ENCODE measurements around the gene CHTF8.
"Not testable (repeated sequence)": the region's sequence is repeated elsewhere in the genome, so short reads cannot be mapped to it uniquely, and the experiment has no call there.

The CHTF8 gene

DNA sequence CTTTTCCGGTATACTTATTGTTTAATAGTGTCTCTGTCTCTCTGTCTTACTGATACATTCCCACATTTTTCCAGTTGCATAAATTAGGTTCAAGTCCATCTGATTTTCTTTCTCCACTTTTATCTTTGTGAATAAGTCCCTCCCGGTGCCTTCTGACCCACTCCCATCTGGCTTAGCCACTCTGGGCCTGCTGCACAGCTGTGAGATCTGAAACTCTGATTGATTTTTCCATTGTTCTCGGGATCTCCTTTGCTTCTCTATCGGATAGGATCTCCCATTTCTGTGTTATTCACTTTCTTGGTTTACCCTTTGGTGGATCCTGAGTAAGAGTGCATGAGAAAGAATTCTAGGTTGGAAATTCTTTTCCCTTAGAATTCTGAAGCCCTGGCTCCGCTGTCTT, 8.6 kb upstream of the CHTF8 start:
- in situ Hi-C loops (cut with HindIII; ENCODE audit: low sequenced_read_pairs), result no loop called here

GRCh38 chr16:69139464-69139863, 7.1 kb upstream of the CHTF8 start:
- in situ Hi-C loops (cut with HindIII; ENCODE audit: low sequenced_read_pairs), result loop anchor here (10.0 kb wide), 1 partner anchor 165 kb away; no protein-coding TSS in a partner anchor

- in situ Hi-C loops (cut with HindIII; ENCODE audit: low sequenced_read_pairs), result loop anchor here (10.0 kb wide), 1 partner anchor 166 kb away; no protein-coding TSS in a partner anchor
These were observed 6.2 kb upstream of the CHTF8 start for GRCh38 chr16:69138608-69139007.

DNA sequence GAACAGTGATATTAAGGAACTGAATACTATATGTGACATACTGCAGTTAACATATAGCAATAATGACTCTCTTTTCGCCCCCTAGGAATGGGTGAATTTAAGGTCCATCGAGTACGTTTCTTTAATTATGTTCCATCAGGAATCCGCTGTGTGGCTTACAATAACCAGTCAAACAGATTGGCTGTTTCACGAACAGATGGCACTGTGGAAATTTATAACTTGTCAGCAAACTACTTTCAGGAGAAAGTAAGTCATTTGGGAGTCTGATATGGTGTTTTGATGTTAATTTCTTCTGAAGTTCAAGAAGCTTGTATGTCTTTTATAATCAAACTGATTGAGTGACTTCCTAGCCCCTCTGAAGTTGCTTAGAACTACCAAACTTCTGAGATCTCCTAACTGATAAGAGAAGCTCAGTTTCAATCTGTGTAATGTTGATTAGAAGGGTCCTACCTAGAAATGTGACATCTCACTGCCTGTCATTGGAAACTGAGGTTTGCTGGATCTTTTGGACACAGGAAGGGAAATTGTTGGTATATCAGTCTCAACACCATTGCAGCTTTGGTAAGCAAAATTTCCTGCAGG, 1.1 kb upstream of the CHTF8 start:
- in situ Hi-C loops (cut with HindIII; ENCODE audit: low sequenced_read_pairs), result loop anchor here (10.0 kb wide), 1 partner anchor 171 kb away; no protein-coding TSS in a partner anchor

DNA sequence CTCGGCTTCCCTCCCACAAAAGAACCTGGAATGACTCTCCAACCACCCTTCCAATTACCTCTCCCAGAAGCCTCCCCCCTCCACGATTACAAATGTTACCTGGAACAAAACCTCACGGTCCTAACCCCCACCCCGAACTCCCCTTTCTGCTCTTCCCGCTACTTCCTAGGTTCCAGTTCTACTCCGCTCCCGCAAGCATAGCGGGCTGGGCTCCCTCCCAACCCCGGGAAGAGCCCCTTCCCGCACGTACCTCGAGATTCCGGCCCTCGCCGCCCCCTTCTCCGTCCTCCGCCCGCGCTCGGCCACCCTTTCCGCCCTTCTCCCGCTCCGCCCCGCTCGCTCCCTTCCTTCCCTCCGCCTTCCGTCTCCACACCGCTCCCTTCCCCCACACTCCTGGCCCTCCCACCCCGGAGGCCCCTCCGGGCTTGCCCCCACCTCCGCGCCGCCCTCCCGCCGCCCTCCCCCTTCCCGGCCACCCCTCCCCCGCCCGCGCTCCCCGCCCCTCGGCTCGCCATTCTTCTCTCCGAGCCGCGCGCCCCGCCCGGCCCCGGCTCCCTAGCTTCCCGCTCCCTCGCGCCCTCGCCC, 457 bp downstream of the CHTF8 start:
- in situ Hi-C loops (cut with HindIII; ENCODE audit: low sequenced_read_pairs), result loop anchor here (10.0 kb wide), 1 partner anchor 173 kb away; no protein-coding TSS in a partner anchor

DNA sequence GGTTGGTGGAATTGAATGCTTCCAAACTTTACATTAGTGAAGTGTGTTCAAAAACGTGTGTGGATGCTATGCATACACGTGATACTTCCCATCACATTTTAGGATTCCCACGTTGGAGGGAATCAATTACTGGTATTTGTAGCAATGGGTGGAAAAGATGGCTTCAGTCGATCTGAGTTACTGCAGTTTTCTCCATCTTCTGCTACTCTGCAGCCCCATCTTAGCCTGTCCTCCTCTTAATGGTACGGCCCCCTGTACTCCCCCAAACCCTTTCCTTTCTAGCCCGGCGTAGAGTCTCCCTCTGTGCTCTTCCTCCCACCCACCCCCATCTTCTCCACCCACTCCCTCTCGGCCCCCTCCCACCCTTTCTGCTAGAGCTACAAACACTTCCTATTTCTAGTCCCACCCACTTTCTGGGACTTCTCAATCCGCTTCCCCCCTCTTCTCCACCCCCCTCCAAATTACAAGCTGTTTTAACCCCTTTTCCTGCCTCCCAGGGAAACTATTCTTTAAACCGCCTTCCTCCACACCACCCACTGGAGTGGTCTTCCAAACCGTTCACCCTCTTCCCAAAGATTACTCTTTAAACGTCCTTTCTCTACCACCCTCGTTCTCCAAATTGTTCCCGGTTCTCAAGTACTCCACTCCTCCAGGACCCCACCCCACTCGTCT, 1.1 kb downstream of the CHTF8 start:
- in situ Hi-C loops (cut with HindIII; ENCODE audit: low sequenced_read_pairs), result loop anchor here (10.0 kb wide), 1 partner anchor 173 kb away; no protein-coding TSS in a partner anchor

DNA sequence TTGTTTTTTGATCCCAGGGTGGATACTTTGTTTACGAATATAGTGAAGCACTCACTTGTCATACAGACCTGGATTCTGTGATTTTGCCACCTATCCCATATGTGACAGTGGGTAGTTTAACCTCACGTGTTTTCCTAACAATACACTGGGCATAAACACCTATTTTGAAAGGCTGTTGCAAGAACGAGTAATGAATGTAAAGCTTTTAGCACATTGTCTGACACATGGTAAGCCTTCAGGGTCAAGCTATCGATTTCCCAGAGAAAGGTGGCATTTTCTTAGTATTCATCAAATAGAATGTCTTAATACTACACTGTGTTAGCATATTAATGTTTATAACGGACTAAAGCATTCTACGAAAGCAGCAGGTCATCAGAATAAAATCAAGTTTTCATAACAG, 1.9 kb downstream of the CHTF8 start:
- in situ Hi-C loops (cut with HindIII; ENCODE audit: low sequenced_read_pairs), result loop anchor here (10.0 kb wide), 1 partner anchor 174 kb away; no protein-coding TSS in a partner anchor

GRCh38 chr16:69127966-69128510, 4.3 kb downstream of the CHTF8 start:
- in situ Hi-C loops (cut with HindIII; ENCODE audit: low sequenced_read_pairs), result no loop called here

GRCh38 chr16:69126801-69127200, 5.6 kb downstream of the CHTF8 start:
- in situ Hi-C loops (cut with HindIII; ENCODE audit: low sequenced_read_pairs), result not testable (repeated sequence)

DNA sequence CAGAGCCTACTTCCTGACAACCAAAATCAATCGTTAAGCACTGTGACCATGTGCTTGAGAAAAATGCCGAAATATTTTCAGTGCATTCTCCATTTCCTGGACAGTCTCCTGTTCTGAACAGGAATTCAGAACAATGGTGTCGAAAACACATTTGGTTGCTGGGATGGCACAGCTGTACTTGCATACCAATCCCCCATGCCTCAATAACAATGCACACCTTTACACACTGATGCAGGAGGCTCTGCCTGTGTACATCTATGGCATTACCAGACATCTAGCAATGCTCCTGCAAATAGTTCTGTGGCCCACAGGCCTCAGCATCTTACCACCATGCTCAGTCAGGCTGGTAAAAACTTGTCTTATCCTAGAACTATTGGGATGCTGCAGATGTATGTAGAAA, 6.2 kb downstream of the CHTF8 start:
- in situ Hi-C loops (cut with HindIII; ENCODE audit: low sequenced_read_pairs), result no loop called here

DNA sequence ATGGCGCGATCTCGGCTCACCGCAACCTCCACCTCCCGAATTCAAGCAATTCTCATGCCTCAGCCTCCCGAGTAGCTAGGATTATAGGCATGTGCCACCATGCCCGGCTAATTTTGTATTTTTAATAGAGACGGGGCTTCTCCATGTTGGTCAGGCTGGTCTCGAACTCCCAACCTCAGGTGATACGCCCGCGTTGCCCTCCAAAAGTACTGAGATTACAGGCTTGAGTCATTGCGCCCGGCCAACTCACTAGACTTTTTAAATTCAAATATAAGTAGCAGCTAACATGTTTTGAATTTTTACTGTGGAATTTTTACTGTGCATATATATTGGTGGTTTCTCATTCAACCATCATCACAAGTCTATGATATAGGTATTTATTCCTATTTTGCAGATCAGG, 7.4 kb downstream of the CHTF8 start:
- in situ Hi-C loops (cut with HindIII; ENCODE audit: low sequenced_read_pairs), result loop anchor here (5.0 kb wide), 1 partner anchor 208 kb away; no protein-coding TSS in a partner anchor

DNA sequence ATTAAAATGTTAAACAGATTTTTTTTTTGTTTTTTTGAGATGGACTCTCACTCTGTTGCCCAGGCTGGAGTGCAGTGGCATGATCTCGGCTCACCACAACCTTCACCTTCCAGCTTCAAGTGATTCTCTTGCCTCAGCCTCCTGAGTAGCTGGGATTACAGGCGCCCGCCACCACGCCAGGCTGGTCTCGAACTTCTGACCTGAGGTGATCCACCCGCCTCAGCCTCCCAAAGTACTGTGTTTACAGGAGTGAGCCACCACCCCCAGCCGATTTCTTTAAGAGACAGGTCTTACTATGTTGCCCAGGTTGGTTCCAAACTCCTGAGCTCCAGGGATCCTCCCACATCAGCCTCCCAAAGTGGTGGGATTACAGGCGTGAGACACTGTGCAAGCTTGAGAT, 8.0 kb downstream of the CHTF8 start:
- in situ Hi-C loops (cut with HindIII; ENCODE audit: low sequenced_read_pairs), result loop anchor here (5.0 kb wide), 1 partner anchor 207 kb away; no protein-coding TSS in a partner anchor

DNA sequence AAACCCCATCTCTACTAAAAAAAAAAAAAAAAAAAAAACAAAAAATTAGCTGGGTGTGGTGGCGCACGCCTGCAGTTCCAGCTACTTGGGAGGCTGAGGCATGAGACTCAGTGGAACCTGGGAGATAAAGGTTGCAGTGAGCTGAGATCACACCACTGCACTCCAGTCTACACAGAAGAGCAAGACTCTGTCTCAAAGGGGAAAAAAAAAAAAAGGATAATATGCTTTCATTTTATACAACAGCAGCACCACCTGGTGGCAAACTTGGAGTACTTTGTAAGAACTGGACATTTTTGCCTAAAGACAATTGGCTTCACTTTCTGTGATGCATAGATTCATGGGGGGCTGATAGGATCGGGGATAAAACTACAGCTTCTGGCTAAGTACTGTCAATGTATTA, 8.5 kb downstream of the CHTF8 start:
- in situ Hi-C loops (cut with HindIII; ENCODE audit: low sequenced_read_pairs), result loop anchor here (5.0 kb wide), 1 partner anchor 207 kb away; no protein-coding TSS in a partner anchor

GRCh38 chr16:69120096-69120664, 12.2 kb downstream of the CHTF8 start:
- in situ Hi-C loops (cut with HindIII; ENCODE audit: low sequenced_read_pairs), result loop anchor here (5.0 kb wide), 1 partner anchor 203 kb away; no protein-coding TSS in a partner anchor

DNA sequence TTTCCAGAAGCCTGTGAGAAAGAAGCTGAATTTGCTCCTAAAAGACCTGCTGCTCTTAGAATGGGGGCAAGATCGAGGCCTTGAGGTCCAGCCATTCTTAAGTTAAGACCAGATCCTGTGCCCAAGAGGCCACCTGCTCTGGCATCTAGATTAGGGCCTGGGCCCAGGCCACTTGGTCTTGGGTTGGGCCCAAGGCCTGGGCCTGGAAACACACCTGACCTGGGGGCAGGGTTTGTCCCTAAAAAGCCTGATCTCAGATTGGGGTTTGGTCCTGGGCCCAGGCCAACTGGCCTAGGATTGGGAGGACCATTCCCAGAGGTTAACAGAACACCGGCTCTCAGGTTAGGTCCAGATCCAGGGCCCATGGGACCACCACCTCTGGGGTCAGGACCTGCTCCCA, 12.9 kb downstream of the CHTF8 start:
- in situ Hi-C loops (cut with HindIII; ENCODE audit: low sequenced_read_pairs), result no loop called here

GRCh38 chr16:69118994-69119393, 13.4 kb downstream of the CHTF8 start:
- in situ Hi-C loops (cut with HindIII; ENCODE audit: low sequenced_read_pairs), result no loop called here

GRCh38 chr16:69118468-69118867, 13.9 kb downstream of the CHTF8 start:
- in situ Hi-C loops (cut with HindIII; ENCODE audit: low sequenced_read_pairs), result no loop called here

DNA sequence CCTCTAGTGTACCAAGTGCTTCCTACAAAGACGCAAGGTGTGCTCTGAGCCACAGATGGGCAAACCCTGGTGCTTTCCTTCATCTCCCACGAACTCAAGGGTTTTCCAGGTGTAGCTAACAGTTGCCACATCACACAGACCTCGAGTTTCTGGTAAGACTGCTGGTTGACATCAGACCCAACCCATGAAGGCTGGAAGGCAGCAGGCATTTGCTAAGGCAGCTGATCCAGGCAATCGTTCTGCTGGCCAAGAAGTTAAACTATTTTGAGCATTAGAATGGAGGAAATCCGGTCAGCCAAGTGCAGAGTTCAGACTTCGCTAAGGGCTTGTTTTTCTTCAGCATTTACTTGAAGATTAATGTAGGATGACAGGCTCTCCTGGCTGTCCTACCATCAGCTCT, 15.5 kb downstream of the CHTF8 start:
- in situ Hi-C loops (cut with HindIII; ENCODE audit: low sequenced_read_pairs), result no loop called here

DNA sequence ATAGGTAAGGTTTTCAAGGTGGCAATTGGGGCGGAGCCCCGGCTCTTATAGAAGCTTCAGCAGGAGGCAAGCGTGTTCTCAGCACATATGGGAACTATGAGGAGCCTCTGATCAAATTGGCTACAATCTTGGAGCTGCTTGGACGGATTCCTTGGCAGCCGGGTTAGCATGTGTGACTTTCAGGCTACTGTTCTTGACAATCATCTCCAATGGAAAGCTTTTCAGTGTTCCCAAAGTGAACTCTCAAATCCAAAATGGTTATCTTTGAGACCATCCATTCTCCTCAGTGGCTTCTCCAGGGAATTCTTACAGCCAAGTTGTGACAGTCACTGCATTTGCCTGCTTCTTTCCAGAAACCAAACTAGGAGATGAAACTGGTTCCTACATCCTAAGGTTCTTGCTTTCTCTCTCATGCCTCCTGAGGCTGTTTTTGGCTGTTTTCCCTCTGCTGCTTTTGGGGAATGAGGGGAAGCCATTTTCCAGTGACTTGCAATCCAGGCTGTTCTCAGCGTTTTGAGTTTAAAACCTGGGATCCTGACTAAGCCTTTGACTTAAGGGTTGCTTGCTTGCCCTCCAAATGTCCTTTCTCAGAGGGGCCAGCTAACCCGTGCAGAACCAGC, 16.0 kb downstream of the CHTF8 start:
- in situ Hi-C loops (cut with HindIII; ENCODE audit: low sequenced_read_pairs), result no loop called here

DNA sequence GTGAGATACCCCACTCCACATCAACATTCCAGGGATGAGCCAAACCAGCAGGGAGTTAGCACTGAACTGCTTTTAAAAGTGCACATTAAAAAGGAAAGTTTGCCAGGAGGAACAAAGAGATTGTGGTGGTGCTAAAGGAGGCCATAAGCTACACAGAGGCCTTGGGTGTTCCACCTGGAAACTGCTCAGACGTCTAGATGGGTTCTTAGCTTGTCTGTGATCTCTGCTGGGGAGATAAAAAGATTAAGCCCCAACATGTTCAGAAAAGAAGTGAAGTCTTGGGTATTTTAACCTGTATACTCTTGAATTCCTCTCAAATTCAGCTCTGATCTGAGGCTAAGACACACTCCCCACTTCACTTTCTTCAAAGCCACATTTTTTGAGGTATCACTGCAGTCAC, 16.6 kb downstream of the CHTF8 start:
- in situ Hi-C loops (cut with HindIII; ENCODE audit: low sequenced_read_pairs), result no loop called here

GRCh38 chr16:69115361-69115760, 17.0 kb downstream of the CHTF8 start:
- in situ Hi-C loops (cut with HindIII; ENCODE audit: low sequenced_read_pairs), result no loop called here

Measured in endothelial cell of hepatic sinusoid (primary cell).